Neural progenitor cell (in vitro differentiated cells): ENCODE results near the gene ZIC5.

Source experiments
- EZH2 ChIP-seq: fragments of 200-600 bp; sonication (generic); IDR thresholded peaks from 2 replicates; pipeline ENCODE4 v1.6.1; 2017; ENCODE audit warnings: antibody characterized with exemption, mild to moderate bottlenecking, moderate library complexity
- EZH2phosphoT487 ChIP-seq: fragments of 200-600 bp; sonication (generic); IDR thresholded peaks from 2 replicates; pipeline ENCODE4 v1.6.1; 2017; ENCODE audit warnings: antibody characterized with exemption
- TF ChIP-seq, protein P1 (sequence below): fragments of 200-600 bp; sonication (generic); IDR thresholded peaks from 2 replicates; pipeline ENCODE4 v1.5.1; 2017; ENCODE audit warnings: antibody characterized with exemption, mild to moderate bottlenecking

DNA sequence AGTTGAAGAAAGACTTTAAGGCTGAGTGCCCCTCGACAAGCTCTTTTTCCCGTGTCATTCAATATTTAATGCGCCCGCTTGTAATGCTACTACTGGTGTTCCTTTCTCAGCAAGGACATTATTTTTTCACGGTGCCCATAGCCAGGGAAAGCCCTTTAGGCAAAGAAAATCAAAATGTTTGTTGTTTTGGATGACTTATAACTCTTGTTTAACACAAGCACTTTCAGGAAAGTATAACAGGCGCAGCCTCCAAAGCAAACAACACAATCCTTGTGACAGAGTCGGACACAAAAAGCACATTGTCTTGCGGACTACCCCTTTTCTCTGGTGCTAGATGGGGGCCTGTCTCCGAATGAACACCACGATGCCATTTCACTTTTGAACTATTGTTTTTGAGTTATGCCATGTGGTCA lies 12.4 kb downstream of the ZIC5 start:
- TF ChIP-seq, protein P1, sequence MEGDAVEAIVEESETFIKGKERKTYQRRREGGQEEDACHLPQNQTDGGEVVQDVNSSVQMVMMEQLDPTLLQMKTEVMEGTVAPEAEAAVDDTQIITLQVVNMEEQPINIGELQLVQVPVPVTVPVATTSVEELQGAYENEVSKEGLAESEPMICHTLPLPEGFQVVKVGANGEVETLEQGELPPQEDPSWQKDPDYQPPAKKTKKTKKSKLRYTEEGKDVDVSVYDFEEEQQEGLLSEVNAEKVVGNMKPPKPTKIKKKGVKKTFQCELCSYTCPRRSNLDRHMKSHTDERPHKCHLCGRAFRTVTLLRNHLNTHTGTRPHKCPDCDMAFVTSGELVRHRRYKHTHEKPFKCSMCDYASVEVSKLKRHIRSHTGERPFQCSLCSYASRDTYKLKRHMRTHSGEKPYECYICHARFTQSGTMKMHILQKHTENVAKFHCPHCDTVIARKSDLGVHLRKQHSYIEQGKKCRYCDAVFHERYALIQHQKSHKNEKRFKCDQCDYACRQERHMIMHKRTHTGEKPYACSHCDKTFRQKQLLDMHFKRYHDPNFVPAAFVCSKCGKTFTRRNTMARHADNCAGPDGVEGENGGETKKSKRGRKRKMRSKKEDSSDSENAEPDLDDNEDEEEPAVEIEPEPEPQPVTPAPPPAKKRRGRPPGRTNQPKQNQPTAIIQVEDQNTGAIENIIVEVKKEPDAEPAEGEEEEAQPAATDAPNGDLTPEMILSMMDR, result no peak
- TF ChIP-seq EZH2, result no peak
- no peak for TF ChIP-seq EZH2phosphoT487
